Skin of body (tissue), 2 donors: ENCODE measurements around the gene RPS6KA2. TPM values are rescaled to one million over a fixed set of nuclear protein-coding genes. Genes with fewer than 3 reads are reported as not detected.
"Not testable (repeated sequence)": the region's sequence is repeated elsewhere in the genome, so short reads cannot be mapped to it uniquely, and the experiment has no call there.

Experiments
- DNase-seq: peaks from one replicate; lab custom pipeline; 2025; lab: John Stamatoyannopoulos, UW
- total RNA-seq: library from RNA; depleted of rRNA; stranded (reverse); fragments of >200 nt; gene quantifications from one replicate; pipeline ENCODE4 v1.2.3, GENCODE V29; 2014

RPS6KA2 gene
- total RNA-seq, 1 donor from 2014 or later: 11.7 TPM

GRCh38 chr6:166534658-166535406, 92.2 kb downstream of the RPS6KA2 start:
- no peak for DNase-seq

DNA sequence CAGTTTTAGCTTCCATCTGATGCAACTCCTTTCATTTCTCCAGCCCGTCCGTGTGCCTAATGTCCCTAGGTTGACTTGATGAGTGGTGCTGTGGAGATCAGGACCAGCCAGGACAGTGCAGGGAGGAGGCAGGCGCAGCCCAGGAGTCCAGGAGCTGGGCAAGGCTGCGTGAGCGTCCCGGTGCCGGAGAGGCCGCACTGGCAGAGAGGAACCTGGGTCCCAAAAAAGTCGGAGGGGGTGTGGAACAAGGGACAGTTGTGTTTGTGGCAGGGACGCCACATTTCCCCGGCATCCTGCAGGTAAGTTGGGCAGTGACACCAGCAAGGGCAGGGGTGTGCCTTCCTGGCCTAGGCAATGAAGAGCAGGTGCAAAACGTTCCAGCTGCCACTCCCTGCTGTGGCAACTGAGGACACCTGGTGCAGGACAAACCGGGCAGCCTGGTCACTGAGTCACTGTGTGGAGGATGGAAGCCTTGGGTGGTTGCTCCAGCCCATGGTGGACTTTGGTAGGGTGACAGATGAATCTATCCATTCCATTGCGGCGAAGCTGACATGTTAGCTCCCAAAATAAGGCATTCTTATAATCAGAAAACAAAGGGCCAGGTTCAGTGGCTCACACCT, 93.7 kb downstream of the RPS6KA2 start:
- DNase-seq: no peak

DNA sequence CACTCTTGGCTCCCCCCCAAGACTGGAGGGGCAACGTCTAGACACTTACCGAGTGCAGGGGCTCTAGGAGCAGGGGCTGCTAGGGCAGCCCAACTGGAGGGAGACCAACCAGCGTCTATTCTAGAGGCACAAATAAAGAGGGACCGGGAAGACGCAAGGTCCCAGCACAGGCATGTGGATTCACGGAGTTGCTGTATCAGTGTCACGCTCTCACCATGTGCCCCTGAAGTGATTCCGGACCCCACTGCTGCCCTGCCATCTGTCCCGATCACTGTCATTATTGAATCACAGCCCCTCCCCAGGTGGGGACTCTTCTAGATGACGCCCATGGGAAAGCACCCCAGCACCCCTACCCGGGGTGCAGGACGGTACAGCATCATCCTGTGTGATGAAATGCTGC, 94.7 kb downstream of the RPS6KA2 start:
- DNase-seq: no peak

DNA sequence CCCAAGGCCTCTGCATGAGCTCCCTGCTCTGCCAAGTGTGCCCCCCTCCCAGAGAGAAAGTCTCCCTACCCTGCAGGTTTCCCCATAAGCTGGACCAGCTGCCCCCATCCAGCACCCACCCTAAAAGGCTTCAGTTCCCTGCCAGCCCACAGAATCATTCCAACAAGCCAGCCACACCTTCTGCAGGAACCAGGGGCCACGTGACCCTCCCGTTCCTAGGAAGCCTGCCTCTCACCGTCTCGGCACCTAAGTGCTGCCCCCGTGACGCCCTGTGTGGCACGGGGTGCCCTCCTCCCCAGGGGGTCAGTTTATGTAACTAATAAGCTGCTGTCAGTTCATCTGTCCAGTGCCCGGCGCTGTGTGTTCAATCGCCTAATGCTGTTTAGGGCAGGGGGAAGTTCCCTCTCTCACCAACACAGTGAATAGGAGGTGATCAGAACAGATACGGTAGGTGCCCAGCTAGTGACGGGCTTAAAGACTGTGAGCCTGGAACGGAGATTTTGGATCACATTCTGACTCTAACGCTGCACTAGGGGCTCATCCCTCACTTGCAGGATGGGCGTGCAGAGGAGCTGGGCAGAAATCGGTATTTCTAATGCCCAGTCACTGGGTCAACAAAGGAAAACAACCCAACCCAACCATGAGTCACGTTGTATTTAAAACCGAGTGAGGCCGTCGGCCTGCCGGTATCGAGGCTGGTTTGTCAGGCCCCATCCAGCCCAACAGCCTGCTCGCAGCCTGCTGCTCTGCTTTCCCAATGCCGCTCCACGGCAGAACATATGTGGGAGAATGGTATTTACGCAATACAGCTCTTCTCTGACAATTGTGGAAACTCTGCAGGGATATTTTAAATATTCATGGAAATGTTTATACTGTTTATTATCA, 96.6 kb downstream of the RPS6KA2 start:
- no peak for DNase-seq

DNA sequence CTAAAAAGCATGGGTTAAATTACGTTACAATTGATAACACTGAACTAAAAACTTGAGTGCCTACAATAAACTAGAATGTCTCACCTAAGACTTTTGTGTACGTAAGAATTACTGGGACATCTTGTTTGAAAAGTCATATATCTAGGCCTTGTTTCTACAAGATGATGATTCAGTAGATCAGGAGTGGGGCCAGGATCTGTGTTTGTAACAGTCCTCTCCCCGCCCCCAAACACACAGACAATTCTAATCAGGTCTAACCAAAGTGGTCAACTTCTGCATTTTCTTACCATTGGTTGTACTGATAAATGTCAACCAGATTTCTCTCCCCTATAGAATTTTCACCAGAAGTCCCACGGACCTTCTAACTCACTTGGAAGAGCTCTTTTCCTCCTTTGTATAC, 97.5 kb downstream of the RPS6KA2 start:
- no peak for DNase-seq

GRCh38 chr6:166529058-166529457, 98.0 kb downstream of the RPS6KA2 start:
- DNase-seq: not testable (repeated sequence)

DNA sequence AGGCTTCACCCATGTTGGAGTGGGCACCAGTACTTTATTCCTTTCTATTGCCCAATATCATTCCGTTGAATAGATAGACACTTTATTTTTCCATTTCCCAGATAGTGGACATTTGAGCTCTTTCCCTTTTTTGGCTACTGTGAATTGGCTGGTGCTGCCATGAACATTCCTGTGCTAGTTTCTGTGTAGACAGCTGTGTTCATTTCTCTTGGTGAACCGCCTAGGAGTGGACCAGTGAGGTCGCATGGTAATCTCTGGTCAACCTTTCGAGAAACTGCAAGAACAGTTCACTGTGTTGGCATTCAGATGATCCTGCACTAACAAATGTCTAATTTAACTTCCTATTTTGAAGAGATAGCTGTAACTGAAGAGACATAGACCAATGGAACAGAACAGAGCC, 99.2 kb downstream of the RPS6KA2 start:
- DNase-seq: no peak

- no peak for DNase-seq
Observed at GRCh38 chr6:166526937-166527336, 100.1 kb downstream of the RPS6KA2 start.

DNA sequence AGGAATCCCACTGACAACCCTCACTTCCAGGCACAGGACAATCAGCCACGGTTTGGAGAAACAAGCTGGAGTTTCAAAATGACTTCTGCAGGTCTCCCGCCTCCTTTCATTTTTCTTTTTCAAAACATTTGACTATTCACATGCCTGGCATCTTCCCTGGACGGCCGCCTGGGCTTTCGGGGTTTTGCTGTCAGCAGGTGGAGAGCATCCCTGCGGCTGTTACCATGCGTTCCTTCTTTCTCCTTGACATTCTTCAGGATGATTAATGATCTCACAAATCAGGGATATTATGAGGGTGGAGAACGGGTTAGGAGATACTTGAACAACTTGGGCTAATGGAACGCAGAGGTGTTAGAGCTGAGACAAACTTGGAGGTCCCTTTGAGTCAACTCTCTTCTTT, 101.5 kb downstream of the RPS6KA2 start:
- no peak for DNase-seq

GRCh38 chr6:166523782-166524559, 103.1 kb downstream of the RPS6KA2 start:
- no peak for DNase-seq

DNA sequence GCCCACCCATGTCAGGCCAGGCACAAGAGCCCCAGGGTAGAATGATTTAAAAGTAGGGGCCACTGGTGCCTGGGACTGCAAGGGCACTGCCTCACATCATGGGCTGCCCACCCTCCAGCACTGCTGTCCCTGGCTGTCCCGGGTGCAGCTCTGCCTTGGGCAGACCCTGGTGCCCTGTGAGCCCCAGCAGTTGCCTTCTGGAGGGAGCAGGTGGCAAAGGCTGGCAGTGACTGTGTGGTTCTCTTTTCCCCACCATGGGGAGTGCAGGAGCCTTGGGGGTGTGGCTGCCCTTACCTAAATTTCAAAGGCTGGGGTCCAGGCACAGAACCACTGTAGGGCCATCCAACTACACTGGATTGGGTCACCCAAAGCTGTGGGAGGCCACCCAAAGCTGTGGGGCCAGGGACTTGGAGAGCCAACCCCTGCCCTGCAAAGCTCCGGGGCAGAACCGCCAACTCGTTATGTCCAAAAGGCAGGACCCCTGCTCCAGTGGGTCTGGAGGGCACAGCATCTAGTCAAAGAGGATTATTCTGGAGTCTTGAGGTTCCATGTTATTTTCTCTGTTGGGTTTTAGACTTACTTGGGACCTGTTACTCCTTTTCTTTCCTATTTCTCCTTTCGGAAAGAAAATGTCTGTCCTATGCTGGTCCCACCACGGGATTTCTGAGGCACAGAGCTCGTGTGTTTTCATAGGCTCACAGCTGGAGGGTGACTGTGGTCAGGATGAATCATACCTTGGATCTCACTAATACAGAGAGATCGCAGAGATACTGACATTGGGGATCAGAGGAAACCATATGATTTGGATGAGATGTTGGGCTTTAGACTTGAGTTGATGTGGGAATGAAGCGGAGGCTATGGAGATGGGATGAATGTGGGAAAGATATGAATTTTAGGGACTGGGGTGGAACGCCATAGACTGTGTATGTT, 105.9 kb downstream of the RPS6KA2 start:
- no peak for DNase-seq

DNA sequence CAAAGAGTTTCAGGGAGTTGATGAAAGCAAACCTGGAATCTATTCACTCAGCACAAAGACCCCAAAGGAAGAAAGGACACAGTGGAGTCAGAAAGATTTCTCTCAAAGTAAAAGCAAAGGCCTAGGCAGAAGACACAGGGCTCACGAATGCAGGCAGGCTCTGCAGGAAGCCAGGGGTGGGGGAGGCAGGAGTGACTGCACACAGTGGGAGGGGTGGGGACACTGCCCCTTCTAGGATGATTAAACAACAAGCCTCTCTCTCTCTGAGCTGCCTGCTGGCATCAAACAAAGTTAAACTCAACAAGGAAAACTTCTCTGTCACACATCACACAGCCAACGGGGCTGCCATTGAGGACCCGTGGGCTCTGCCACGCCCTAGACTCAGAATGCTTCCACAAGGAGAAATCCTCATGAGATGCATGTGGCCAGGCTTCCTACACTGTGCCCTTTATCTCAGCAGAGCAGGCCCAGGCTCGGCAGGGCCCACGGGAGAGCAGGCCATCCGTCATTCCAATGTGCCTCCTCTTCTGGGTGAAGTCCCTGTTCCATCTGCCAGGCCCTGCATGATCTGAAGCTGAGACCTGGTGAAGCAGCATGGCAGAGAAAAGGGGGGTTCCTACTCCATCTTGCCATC, 110.7 kb downstream of the RPS6KA2 start:
- DNase-seq: no peak

DNA sequence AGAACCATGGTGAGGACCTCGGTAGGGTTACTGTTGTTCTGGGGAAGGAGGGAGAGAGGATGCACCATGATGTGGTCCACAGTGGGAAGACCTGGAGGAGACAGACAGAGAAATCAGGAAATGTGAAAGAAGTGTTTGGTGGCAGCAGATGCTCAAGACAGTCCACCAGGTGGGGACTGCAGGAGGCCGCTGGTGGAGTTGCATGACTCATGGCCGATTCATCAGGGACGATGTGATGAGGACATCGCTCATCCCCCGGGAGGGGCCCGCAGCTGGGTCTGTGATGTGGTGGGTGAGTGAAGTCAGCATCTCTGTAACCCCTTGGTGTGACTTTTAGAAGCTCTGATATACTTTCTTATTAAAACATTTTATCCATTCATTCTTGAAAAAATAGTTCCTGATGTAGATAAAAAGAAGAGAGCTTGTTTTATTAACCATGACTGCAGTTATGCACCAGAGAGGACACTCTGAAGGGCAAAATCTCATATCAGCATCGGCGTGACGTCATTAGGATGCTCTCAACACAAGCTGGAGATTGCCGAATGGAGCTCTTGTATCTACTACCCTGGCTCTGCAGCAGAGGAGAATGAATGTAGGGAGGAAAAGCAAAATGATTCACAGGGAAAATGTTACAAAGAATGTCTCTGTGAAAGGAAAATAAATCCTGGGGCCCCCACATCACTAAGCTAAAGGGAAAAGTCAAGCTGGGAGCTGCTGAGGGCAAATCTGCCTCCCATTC, 111.8 kb downstream of the RPS6KA2 start:
- DNase-seq: no peak

DNA sequence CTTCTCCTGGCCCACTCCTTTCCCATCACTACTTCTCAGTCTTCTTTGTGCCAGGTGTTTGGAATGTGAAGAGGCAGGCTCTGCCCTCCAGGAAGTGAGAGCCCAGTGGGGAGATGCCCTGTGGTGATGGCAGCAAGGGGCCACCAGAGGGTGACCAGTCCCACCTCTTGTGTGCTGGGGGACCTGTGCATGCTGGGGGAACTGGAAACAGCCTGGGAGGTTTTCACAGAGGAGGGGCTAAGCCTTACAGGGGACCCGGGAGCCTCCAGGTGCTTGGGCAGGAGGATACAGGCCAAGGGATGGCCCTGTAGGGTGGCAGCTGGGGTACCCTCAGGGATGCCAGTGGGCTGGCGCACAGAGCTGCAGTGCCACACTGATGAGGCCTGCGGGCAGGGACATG, 112.9 kb downstream of the RPS6KA2 start:
- DNase-seq: no peak

- DNase-seq: no peak
Observed at GRCh38 chr6:166512567-166512966, 114.5 kb downstream of the RPS6KA2 start.

- DNase-seq: no peak
Observed at GRCh38 chr6:166511316-166511715, 115.7 kb downstream of the RPS6KA2 start.

GRCh38 chr6:166509193-166509592, 117.9 kb downstream of the RPS6KA2 start:
- DNase-seq: no peak

DNA sequence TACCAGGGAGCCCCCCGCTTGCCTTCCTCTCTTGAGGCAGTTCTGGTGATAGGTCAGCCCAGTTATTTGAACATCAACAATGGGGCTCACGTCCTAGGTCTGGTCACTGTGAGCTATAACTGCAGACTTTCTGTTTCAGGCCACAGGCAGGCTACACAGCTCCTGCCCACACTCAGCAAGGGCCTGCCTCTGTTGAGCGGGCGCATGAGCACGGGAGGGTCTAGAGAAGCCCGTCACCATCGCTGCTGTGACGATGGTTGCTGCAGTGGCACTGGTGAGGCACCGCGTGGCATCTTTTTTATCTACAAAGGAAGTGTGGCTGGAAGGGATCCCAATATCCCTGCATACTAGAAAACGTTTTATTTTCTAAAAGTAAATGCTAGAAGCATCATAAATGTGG, 118.3 kb downstream of the RPS6KA2 start:
- no peak for DNase-seq
